PC-9 (cell line): ENCODE data around the gene CPNE4.

ENCODE experiments used
- EZH2 ChIP-seq: fragments of 200-600 bp; sonication (generic); IDR thresholded peaks from 2 replicates; pipeline ENCODE4 v1.8.0; 2017; ENCODE audit warnings: antibody characterized with exemption, low read depth
- TF ChIP-seq, protein P1 (sequence below): fragments of 200-600 bp; sonication (generic); conservative IDR thresholded peaks from 2 replicates; pipeline ENCODE4 v1.6.1; 2017; ENCODE audit warnings: mixed run types, antibody characterized with exemption, mild to moderate bottlenecking, moderate library complexity

DNA sequence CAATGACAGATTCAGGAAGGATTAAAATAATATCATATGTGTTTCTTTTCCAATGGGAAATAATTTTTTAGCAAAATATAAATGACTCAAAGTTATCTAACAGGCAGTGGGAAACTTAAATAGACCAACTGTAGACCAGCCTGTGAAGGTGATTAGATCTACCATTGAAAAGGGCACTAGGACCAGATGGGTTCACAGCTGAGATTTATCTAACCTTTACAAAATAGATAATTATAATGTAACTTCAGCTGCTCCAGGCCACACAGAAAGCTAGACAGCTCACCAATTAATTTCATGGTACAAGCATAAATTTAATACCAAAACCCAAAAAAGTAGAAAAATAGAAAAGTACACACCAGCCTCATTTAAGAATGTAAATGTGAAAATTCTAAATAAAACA is 291.7 kb downstream of the CPNE4 start:
- TF ChIP-seq, protein P1, sequence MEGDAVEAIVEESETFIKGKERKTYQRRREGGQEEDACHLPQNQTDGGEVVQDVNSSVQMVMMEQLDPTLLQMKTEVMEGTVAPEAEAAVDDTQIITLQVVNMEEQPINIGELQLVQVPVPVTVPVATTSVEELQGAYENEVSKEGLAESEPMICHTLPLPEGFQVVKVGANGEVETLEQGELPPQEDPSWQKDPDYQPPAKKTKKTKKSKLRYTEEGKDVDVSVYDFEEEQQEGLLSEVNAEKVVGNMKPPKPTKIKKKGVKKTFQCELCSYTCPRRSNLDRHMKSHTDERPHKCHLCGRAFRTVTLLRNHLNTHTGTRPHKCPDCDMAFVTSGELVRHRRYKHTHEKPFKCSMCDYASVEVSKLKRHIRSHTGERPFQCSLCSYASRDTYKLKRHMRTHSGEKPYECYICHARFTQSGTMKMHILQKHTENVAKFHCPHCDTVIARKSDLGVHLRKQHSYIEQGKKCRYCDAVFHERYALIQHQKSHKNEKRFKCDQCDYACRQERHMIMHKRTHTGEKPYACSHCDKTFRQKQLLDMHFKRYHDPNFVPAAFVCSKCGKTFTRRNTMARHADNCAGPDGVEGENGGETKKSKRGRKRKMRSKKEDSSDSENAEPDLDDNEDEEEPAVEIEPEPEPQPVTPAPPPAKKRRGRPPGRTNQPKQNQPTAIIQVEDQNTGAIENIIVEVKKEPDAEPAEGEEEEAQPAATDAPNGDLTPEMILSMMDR: no peak
- no peak for TF ChIP-seq EZH2
